ENCODE results near the gene ATF1.

ATF1 gene

DNA sequence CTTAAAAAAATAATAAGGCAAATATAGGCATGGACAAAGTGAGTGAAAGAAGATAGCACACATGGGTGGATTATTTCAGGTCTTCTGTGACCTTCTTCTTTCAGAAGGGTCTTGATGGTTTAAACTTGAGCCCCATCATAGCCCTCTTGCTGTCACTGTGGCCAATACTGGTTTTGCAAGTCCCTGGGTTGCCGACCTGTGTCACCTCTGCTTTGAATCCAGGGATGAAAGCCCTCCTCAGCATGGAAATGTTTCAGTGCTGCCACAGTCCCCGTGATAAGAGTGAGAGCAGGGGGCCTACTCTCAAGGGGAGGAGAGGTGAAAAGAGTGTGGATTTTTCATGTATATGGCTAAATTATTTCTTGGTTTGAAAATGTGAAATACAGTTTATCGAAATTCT is 30.2 kb upstream of the ATF1 start:
- TF ChIP-seq, protein P1, sequence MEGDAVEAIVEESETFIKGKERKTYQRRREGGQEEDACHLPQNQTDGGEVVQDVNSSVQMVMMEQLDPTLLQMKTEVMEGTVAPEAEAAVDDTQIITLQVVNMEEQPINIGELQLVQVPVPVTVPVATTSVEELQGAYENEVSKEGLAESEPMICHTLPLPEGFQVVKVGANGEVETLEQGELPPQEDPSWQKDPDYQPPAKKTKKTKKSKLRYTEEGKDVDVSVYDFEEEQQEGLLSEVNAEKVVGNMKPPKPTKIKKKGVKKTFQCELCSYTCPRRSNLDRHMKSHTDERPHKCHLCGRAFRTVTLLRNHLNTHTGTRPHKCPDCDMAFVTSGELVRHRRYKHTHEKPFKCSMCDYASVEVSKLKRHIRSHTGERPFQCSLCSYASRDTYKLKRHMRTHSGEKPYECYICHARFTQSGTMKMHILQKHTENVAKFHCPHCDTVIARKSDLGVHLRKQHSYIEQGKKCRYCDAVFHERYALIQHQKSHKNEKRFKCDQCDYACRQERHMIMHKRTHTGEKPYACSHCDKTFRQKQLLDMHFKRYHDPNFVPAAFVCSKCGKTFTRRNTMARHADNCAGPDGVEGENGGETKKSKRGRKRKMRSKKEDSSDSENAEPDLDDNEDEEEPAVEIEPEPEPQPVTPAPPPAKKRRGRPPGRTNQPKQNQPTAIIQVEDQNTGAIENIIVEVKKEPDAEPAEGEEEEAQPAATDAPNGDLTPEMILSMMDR (IDR thresholded peaks at IDR 0.05; ENCODE audit: low read depth, low read length): no peak
- no peak for DNase-seq
- Histone ChIP-seq H3K4me3 (ENCODE audit: low read depth, low read length) (no peak overlapping the region), H3K9me3 (ENCODE audit: severe bottlenecking) (no peaks in the 10 kb centered on the region), H3K27me3 (ENCODE audit: insufficient read depth, low read depth, severe bottlenecking) (no peaks in the 10 kb centered on the region), H3K27ac (no peak overlapping the region), H3K36me3 (peaks cover 41% of the 10 kb centered on the region)

DNA sequence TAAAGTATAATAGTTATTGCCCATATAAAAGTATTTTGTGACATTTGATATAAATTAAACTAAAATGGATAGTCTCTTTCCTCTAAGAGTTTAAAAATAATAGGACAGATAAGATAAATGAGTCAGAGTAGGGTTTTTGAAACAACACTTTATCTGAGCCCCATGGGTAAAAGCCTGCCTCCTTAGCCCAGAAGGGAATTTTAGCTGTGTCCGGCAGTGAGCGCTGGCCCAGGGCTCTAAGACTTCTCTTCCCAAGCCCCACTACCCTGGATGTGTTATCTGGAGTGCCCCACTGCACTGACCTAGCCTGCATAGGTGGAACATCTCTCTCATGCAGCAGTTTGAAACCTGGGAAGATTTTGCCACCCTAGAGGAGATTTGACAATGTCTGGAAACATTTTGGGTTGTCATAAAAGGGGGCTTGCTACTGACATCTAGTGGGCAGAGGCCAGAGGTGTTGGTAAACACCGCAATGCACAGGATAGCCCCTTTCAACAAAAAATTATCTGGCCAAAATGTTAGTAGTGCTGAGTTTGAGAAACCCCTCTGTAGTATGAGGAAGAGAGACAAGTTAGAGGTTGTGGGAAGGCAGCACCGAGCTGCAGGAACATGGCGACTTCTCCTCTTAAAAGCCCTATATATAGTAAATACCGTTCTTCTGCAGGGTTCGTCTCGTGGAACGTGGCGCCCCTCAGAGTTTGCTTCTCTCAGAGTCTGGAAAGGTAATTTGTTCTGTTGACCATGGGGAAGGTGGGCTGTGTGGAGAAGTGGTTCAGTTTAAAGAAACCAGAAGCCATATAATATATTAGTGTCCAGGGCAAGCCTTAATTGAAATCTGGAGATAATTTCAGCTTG is 29.3 kb upstream of the ATF1 start:
- peak; percentile 38 for DNase-seq
- peaks cover 43% of the 10 kb centered on the region for H3K36me3 ChIP-seq

GRCh38 chr12:50739611-50740010 is 24.3 kb upstream of the ATF1 start:
- Histone ChIP-seq H3K9me3 (ENCODE audit: severe bottlenecking) (no peaks in the 10 kb centered on the region), H3K27me3 (ENCODE audit: insufficient read depth, low read depth, severe bottlenecking) (no peaks in the 10 kb centered on the region), H3K4me3 (ENCODE audit: low read depth, low read length) (no peak overlapping the region), H3K27ac (no peak overlapping the region), H3K36me3 (peaks cover 53% of the 10 kb centered on the region)
- DNase-seq: no peak
- TF ChIP-seq, protein P1 (IDR thresholded peaks at IDR 0.05; ENCODE audit: low read depth, low read length): no peak

More for the DNA sequence above, 29.3 kb upstream of the ATF1 start:
- no peaks in the 10 kb centered on the region for H3K9me3 ChIP-seq (ENCODE audit: severe bottlenecking)
- H3K27me3 ChIP-seq (ENCODE audit: insufficient read depth, low read depth, severe bottlenecking): no peaks in the 10 kb centered on the region
- H3K4me3 ChIP-seq (ENCODE audit: low read depth, low read length): no peak overlapping the region
- H3K27ac ChIP-seq: no peak overlapping the region
- TF ChIP-seq, protein P1 (IDR thresholded peaks at IDR 0.05; ENCODE audit: low read depth, low read length): peak; percentile 74

- TF ChIP-seq, protein P1 (IDR thresholded peaks at IDR 0.05; ENCODE audit: low read depth, low read length): no peak
- Histone ChIP-seq H3K9me3 (ENCODE audit: severe bottlenecking) (no peaks in the 10 kb centered on the region), H3K4me3 (ENCODE audit: low read depth, low read length) (no peak overlapping the region), H3K27ac (no peak overlapping the region), H3K36me3 (peaks cover 49% of the 10 kb centered on the region), H3K27me3 (ENCODE audit: insufficient read depth, low read depth, severe bottlenecking) (no peaks in the 10 kb centered on the region)
- DNase-seq: no peak
Measured at GRCh38 chr12:50740307-50740706, 23.6 kb upstream of the ATF1 start.

- Histone ChIP-seq H3K36me3 (peaks cover 53% of the 10 kb centered on the region), H3K27ac (no peak overlapping the region), H3K4me3 (ENCODE audit: low read depth, low read length) (no peak overlapping the region), H3K9me3 (ENCODE audit: severe bottlenecking) (no peaks in the 10 kb centered on the region), H3K27me3 (ENCODE audit: insufficient read depth, low read depth, severe bottlenecking) (no peaks in the 10 kb centered on the region)
- TF ChIP-seq, protein P1 (IDR thresholded peaks at IDR 0.05; ENCODE audit: low read depth, low read length): no peak
- no peak for DNase-seq
Measured at GRCh38 chr12:50742776-50743175, 21.1 kb upstream of the ATF1 start.

All from WERI-Rb-1 (cell line).